ENCODE data around the gene IRX4.

GRCh38 chr5:1885868-1886845, 3.4 kb upstream of the IRX4 start:
- TF ChIP-seq, protein P1, sequence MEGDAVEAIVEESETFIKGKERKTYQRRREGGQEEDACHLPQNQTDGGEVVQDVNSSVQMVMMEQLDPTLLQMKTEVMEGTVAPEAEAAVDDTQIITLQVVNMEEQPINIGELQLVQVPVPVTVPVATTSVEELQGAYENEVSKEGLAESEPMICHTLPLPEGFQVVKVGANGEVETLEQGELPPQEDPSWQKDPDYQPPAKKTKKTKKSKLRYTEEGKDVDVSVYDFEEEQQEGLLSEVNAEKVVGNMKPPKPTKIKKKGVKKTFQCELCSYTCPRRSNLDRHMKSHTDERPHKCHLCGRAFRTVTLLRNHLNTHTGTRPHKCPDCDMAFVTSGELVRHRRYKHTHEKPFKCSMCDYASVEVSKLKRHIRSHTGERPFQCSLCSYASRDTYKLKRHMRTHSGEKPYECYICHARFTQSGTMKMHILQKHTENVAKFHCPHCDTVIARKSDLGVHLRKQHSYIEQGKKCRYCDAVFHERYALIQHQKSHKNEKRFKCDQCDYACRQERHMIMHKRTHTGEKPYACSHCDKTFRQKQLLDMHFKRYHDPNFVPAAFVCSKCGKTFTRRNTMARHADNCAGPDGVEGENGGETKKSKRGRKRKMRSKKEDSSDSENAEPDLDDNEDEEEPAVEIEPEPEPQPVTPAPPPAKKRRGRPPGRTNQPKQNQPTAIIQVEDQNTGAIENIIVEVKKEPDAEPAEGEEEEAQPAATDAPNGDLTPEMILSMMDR (IDR thresholded peaks at IDR 0.05), result no peak
- TF ChIP-seq POLR2AphosphoS5 (IDR thresholded peaks at IDR 0.05) (no peak), POLR2A (IDR thresholded peaks at IDR 0.05) (no peak)
